Endothelial cell (in vitro differentiated cells): ENCODE data around the gene CXCL14. TPM values are rescaled to one million over a fixed set of nuclear protein-coding genes. Genes with fewer than 3 reads are reported as not detected.

Source experiments
- DNase-seq: peaks from one replicate; pipeline ENCODE4 v3.0.0; 2021; ENCODE audit warnings: low spot score
- H3K27ac Mint-ChIP-seq: one replicate; pipeline ENCODE4 v1.8.0; 2021; ENCODE audit warnings: mixed read lengths, inconsistent platforms; ENCODE audit not compliant: unreplicated experiment
- H3K27me3 Mint-ChIP-seq: one replicate; pipeline ENCODE4 v1.8.0; 2021; ENCODE audit warnings: mild to moderate bottlenecking, moderate library complexity, mixed read lengths, inconsistent platforms; ENCODE audit not compliant: unreplicated experiment
- H3K36me3 Mint-ChIP-seq: one replicate; pipeline ENCODE4 v1.8.0; 2021; ENCODE audit warnings: mild to moderate bottlenecking, low read depth, mixed read lengths, inconsistent platforms; ENCODE audit not compliant: unreplicated experiment
- H3K4me1 Mint-ChIP-seq: one replicate; pipeline ENCODE4 v1.8.0; 2021; ENCODE audit warnings: mild to moderate bottlenecking, mixed read lengths, inconsistent platforms; ENCODE audit not compliant: unreplicated experiment
- H3K4me3 Mint-ChIP-seq: one replicate; pipeline ENCODE4 v1.8.0; 2021; ENCODE audit warnings: mild to moderate bottlenecking, mixed read lengths, inconsistent platforms; ENCODE audit not compliant: unreplicated experiment
- H3K9me3 Mint-ChIP-seq: one replicate; pipeline ENCODE4 v1.8.0; 2021; ENCODE audit warnings: mixed read lengths, inconsistent platforms; ENCODE audit not compliant: unreplicated experiment
- CTCF ChIP-seq: fragments of 200-600 bp; sonication (generic); IDR thresholded peaks from one replicate; pipeline ENCODE4 v1.5.0; 2021; ENCODE audit warnings: antibody characterized with exemption; ENCODE audit not compliant: unreplicated experiment
- total RNA-seq: library from RNA; stranded (reverse); fragmentation: NEBNext Ultra II Directional; extraction: Animal tissue kit (Norgen Biotek cat#: 25700); gene quantifications from one replicate; pipeline ENCODE4 v1.2.1, GENCODE V29; 2021; ENCODE audit not compliant: unreplicated experiment

Gene CXCL14
- total RNA-seq, 1 donor from 2014 or later: 0.13 TPM

GRCh38 chr5:135578305-135578684, 496 bp downstream of the CXCL14 start:
- H3K9me3 Mint-ChIP-seq: no peaks in the 10 kb centered on the region
- no peak for TF ChIP-seq CTCF
- peaks cover 26% of the 10 kb centered on the region for H3K27me3 Mint-ChIP-seq
- peaks cover 4% of the 10 kb centered on the region for H3K36me3 Mint-ChIP-seq
- H3K4me3 Mint-ChIP-seq: no peak overlapping the region
- H3K27ac Mint-ChIP-seq: no peak overlapping the region
- no peak for DNase-seq
- H3K4me1 Mint-ChIP-seq: peaks cover 5% of the 10 kb centered on the region

GRCh38 chr5:135577421-135577820, 1.4 kb downstream of the CXCL14 start:
- no peak for TF ChIP-seq CTCF
- no peak for DNase-seq
- Mint-ChIP-seq H3K27ac (no peak overlapping the region), H3K27me3 (peaks cover 25% of the 10 kb centered on the region), H3K4me1 (peaks cover 5% of the 10 kb centered on the region), H3K36me3 (peaks cover 4% of the 10 kb centered on the region), H3K9me3 (no peaks in the 10 kb centered on the region), H3K4me3 (no peak overlapping the region)

- no peak for TF ChIP-seq CTCF
- H3K27ac Mint-ChIP-seq: no peak overlapping the region
- peaks cover 5% of the 10 kb centered on the region for H3K4me1 Mint-ChIP-seq
- no peak overlapping the region for H3K4me3 Mint-ChIP-seq
- peaks cover 4% of the 10 kb centered on the region for H3K36me3 Mint-ChIP-seq
- peaks cover 22% of the 10 kb centered on the region for H3K27me3 Mint-ChIP-seq
- no peak for DNase-seq
- H3K9me3 Mint-ChIP-seq: no peaks in the 10 kb centered on the region
Measured at GRCh38 chr5:135576075-135576599, 2.7 kb downstream of the CXCL14 start.

GRCh38 chr5:135574493-135574892, 4.3 kb downstream of the CXCL14 start:
- Mint-ChIP-seq H3K4me3 (no peak overlapping the region), H3K36me3 (no peaks in the 10 kb centered on the region), H3K27ac (no peak overlapping the region), H3K4me1 (peaks cover 5% of the 10 kb centered on the region), H3K27me3 (peaks cover 19% of the 10 kb centered on the region), H3K9me3 (no peaks in the 10 kb centered on the region)
- TF ChIP-seq CTCF: no peak
- no peak for DNase-seq

- no peak overlapping the region for H3K4me3 Mint-ChIP-seq
- no peaks in the 10 kb centered on the region for H3K36me3 Mint-ChIP-seq
- no peaks in the 10 kb centered on the region for H3K4me1 Mint-ChIP-seq
- no peak overlapping the region for H3K27ac Mint-ChIP-seq
- no peak for DNase-seq
- H3K9me3 Mint-ChIP-seq: no peaks in the 10 kb centered on the region
- H3K27me3 Mint-ChIP-seq: peaks cover 5% of the 10 kb centered on the region
- TF ChIP-seq CTCF: no peak
Measured at GRCh38 chr5:135571902-135572301, 6.9 kb downstream of the CXCL14 start.
